ENCODE data around the gene PTPN23. TPM values are rescaled to one million over a fixed set of nuclear protein-coding genes. Genes with fewer than 3 reads are reported as not detected.

The PTPN23 gene
- total and polyA plus RNA-seq, 2 donors = 12.4 to 21.4 TPM

DNA sequence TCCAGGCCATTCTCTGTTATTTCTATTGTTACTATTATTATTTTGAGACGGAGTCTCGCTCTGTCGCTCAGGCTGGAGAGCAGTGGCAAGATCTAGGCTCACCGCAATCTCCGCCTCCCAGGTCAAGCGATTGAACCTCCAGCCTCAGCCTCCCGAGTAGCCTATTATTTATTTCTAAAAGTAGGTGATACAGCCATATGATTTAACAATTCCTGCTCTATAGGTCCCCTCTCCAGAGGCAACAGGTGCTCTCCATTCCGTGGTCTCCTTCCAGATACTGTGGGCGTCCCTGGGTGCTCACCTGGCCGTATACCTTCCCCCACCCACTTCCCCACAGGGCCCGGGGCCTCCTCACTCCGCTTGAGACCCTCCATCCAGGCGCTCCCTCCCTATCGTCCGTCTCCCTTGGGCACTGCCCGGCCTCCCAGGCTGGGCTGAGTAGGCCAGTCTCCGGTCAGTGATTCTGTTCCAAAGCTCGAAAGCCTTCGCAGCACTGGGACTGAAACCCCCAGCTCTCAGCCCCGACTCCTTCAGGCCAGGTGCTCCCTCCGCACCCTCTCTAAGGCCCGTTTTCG lies 708 bp upstream of the PTPN23 start:
- H3K4me1 ChIP-seq (ENCODE audit: insufficient read depth) = peaks cover 1% of the 10 kb centered on the region
- peak overlapping the region; percentile 68 for H3K27ac ChIP-seq (ENCODE audit: low read depth)
- 11% methylated on average over 23 of the region's 23 CpGs for WGBS
- H3K4me3 ChIP-seq (ENCODE audit: low read depth, low read length) = peak overlapping the region; percentile 85
- H3K36me3 ChIP-seq (ENCODE audit: insufficient read depth) = no peaks in the 10 kb centered on the region
- DNase-seq (ENCODE audit: extremely low spot score) = peak; percentile 15

DNA sequence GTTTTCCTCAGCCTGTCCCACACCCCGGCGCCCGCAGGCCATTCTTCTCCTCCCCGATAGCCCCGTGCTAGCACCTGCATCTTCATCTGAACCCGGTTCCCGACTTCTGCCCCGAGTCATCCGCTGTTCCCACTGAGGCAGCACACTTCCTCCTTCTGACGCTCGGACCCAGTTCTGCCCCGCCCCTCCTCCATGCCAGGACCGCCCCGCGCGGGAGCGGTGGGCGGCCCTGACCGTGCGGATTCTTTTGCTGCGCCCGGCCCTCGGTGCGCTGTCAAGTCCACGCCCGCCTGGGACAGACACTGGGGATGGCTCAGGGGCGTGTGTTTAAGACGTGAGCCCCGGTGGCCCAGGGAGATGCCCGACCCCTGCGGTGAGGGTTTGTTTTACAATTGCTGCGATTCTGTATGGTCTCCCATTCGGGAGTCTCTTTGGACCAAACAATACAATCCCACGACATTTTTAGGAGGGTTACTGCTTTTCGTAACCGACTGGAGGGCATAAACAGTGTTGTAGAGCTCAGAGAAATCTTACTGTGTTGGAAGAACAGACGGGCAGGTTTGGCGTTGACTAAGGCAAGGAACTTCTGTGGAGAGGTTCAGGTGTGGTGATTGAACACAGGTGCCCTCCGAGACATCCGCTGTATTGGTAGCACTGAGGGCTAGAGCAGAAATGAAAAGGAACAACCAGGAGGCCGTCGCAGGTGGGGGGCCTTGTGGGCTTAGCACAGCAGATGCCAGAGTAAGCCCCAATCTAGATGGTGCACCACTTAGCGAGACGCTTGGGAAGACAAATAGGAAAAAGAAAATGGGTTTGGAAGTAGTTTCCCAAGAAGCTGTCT lies 716 bp downstream of the PTPN23 start:
- 5% methylated on average over 44 of the region's 44 CpGs for WGBS
- Histone ChIP-seq H3K4me1 (ENCODE audit: insufficient read depth) (peaks cover 1% of the 10 kb centered on the region), H3K27ac (ENCODE audit: low read depth) (peak overlapping the region; percentile 93), H3K4me3 (ENCODE audit: low read depth, low read length) (peak overlapping the region; percentile 85), H3K36me3 (ENCODE audit: insufficient read depth) (no peaks in the 10 kb centered on the region)
- peak; percentile 64 for DNase-seq (ENCODE audit: extremely low spot score)

DNA sequence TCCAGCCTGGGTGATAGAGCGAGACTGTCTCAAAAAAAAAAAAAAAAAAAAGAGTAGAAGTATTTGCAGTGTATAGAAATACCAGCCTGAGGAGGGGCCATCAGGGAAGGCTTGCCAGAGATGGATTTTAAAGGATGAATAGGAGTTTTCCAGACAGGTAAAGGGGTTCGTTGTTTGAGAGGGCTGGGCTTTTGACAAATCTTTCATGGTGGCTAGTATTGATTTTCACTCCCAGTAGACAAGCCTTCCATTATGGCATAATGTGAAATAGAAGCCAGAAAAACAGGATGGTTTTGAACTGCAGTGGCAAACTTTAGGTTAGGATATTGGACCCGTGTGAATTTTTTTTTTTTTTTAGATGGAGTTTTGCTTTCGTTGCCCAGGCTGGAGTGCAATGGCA lies 3.6 kb downstream of the PTPN23 start:
- no peak overlapping the region for H3K27ac ChIP-seq (ENCODE audit: low read depth)
- no peaks in the 10 kb centered on the region for H3K36me3 ChIP-seq (ENCODE audit: insufficient read depth)
- DNase-seq (ENCODE audit: extremely low spot score) = no peak
- no peak overlapping the region for H3K4me3 ChIP-seq (ENCODE audit: low read depth, low read length)
- H3K4me1 ChIP-seq (ENCODE audit: insufficient read depth) = no peaks in the 10 kb centered on the region
- WGBS = 88% methylated on average over 4 of the region's 4 CpGs

DNA sequence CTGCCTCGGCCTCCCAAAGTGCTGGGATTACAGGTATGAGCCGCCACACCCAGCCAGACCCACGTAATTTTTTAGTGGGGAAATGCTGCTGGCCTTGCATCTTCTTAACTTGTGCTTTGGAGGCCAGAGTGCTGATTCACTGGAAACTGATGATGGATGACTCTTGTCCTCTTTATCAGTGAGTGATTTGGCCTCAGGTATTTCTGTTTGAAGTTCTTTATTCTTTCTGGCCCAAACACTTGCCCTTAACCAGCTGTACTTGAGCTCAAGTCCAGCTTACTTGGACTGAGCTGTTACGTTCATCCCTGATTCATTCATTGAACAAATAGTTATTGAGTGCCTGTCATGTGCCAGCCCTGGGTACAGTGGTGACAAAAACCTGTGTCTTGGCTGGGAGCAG lies 4.2 kb downstream of the PTPN23 start:
- 87% methylated on average over 4 of the region's 4 CpGs for WGBS
- Histone ChIP-seq H3K27ac (ENCODE audit: low read depth) (no peak overlapping the region), H3K36me3 (ENCODE audit: insufficient read depth) (no peaks in the 10 kb centered on the region), H3K4me3 (ENCODE audit: low read depth, low read length) (no peak overlapping the region), H3K4me1 (ENCODE audit: insufficient read depth) (no peaks in the 10 kb centered on the region)
- no peak for DNase-seq (ENCODE audit: extremely low spot score)

DNA sequence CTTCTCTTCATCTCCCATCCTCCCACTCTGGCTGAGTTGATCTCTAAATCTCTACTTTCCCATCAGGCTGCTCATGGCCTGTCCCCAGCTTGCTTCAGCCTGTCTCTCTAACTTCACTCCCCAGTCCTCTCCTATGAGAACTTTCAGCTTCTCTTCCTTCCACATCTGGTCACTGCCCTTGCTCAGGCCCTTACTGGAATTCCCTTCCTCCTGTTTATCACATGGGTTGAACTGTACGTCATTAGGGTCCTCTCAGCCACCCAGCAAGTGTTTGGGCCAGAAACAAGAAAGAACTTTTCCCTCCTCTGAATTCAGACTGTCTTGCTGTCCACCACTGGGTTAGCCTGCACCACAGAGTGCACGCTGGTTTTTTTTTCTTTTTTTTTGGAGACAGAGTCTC lies 5.0 kb downstream of the PTPN23 start:
- no peak for DNase-seq (ENCODE audit: extremely low spot score)
- 76% methylated on average over 2 of the region's 2 CpGs for WGBS
- no peaks in the 10 kb centered on the region for H3K36me3 ChIP-seq (ENCODE audit: insufficient read depth)
- H3K4me3 ChIP-seq (ENCODE audit: low read depth, low read length) = no peak overlapping the region
- no peak overlapping the region for H3K27ac ChIP-seq (ENCODE audit: low read depth)
- H3K4me1 ChIP-seq (ENCODE audit: insufficient read depth) = no peaks in the 10 kb centered on the region

DNA sequence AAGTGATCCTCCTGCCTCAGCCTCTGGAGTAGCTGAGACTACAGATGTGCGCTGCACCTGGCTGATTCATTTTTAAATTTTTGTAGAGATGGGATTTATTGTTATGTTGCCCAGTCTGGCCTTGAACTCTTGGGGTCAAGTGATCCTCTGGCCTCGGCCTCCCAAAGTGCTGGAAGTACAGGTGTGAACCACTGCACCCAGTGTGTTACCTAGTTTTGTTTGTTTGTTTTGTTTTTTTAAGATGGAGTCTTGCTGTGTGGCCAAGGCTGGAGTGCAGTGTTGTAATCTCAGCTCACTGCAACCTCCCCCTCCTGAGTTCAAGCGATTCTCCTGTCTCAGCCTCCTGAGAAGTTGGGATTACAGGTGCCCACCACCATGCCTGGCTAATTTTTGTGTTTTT lies 12.1 kb downstream of the PTPN23 start:
- no peak for DNase-seq (ENCODE audit: extremely low spot score)
- no peak overlapping the region for H3K27ac ChIP-seq (ENCODE audit: low read depth)
- H3K4me3 ChIP-seq (ENCODE audit: low read depth, low read length) = no peak overlapping the region
- peaks cover 3% of the 10 kb centered on the region for H3K4me1 ChIP-seq (ENCODE audit: insufficient read depth)
- WGBS = 98% methylated on average over 3 of the region's 3 CpGs
- H3K36me3 ChIP-seq (ENCODE audit: insufficient read depth) = no peaks in the 10 kb centered on the region

DNA sequence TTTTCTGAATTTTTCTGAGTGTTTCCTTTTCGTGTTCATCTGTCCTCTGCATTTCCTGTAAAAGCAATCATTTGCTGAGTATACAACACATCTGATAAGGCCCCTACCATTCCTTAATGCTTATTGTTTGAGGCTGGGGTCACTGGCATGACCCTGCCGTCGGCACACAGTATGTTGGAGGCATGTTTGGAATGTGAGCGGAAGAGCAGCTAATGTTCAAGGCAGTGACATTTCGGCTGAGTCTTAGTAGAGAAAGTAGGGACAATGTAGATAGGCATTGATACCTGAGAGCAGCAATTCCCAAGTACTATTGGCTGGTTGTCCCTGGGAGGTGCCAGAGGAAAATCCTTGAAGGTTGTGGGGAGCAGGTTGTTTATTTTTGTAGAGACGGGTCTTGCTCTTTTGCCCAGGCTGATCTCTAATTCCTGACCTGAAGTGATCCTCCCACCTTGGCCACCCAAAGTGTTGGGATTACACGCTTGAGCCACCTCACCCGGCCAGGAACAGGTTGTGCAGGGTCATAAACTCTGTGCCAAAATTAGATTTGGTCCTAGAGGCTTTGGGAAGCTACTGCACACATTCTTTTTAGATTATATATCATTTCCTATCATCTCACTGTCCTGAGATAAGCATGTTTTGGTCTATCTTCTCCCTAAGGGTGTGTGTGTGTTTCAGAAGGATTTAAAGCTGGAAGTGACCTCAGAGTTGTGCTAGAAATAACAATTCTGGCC lies 13.5 kb downstream of the PTPN23 start:
- WGBS = 36% methylated on average over 8 of the region's 8 CpGs
- Histone ChIP-seq H3K27ac (ENCODE audit: low read depth) (no peak overlapping the region), H3K36me3 (ENCODE audit: insufficient read depth) (no peaks in the 10 kb centered on the region), H3K4me1 (ENCODE audit: insufficient read depth) (peaks cover 3% of the 10 kb centered on the region), H3K4me3 (ENCODE audit: low read depth, low read length) (no peak overlapping the region)
- DNase-seq (ENCODE audit: extremely low spot score) = no peak

DNA sequence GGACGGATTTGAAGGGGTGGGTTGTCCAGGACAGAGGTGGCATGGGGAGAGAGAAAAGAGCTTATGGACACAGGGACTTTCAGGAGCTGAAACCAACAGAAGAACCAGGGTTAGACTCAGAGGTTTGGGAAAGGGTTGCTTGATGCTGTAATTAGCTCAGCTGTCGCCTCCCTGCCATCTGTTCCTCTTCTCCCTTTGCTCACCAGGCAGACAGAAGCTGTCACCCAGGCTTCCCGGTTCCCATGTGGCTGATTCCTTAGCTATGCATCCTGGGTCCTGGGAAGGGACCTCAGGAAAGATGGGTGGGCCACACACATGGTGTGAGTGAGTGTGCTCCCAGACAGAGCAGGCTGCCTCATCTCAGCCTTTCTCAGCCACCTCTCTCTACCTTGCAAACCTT lies 14.1 kb downstream of the PTPN23 start:
- WGBS = 34% methylated on average over 3 of the region's 3 CpGs
- Histone ChIP-seq H3K4me1 (ENCODE audit: insufficient read depth) (peaks cover 3% of the 10 kb centered on the region), H3K36me3 (ENCODE audit: insufficient read depth) (no peaks in the 10 kb centered on the region), H3K4me3 (ENCODE audit: low read depth, low read length) (no peak overlapping the region), H3K27ac (ENCODE audit: low read depth) (no peak overlapping the region)
- DNase-seq (ENCODE audit: extremely low spot score) = no peak

DNA sequence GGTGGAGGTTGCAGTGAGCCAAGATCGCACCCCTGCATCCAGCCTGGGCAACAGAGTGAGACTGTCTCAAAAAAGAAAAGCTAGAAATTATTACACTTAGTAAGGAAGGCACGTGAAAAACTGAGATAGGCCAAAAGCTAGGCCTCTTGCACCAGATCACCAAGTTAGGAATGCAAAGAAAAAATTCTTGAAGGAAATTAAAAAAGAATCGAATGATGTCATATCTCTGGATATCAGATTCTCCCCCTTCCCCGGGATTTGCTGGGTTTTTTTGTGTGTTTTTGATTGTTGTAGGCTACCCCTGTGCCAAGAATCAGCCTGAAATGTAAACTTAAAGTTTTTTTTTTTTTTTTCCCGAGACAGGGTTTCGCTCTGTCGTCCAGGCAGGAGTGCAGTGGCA lies 17.4 kb downstream of the PTPN23 start:
- Histone ChIP-seq H3K36me3 (ENCODE audit: insufficient read depth) (no peaks in the 10 kb centered on the region), H3K4me1 (ENCODE audit: insufficient read depth) (peaks cover 3% of the 10 kb centered on the region), H3K27ac (ENCODE audit: low read depth) (no peak overlapping the region), H3K4me3 (ENCODE audit: low read depth, low read length) (no peak overlapping the region)
- 43% methylated on average over 7 of the region's 7 CpGs for WGBS
- DNase-seq (ENCODE audit: extremely low spot score) = no peak

DNA sequence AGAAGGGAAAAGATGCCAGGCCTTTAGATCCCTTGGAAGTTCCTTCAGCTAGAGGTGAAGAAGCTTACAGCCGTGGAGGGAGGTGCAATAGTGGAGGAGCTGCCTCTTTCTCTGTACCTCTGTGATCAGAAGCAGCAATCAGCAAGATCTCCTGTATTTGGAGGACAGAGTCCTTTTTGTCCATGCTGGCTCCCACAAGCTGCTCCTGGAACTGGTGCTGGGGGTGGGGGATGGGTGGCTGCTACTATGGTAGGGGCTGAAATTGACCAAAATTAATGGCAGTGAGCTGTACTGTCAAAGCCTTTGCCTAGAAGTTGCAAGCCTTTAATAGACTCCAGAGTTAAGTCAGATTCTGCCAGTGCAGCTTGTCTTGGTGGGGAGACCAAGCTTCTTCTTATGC lies 18.2 kb downstream of the PTPN23 start:
- WGBS = 73% methylated on average over 1 of the region's 1 CpG
- Histone ChIP-seq H3K36me3 (ENCODE audit: insufficient read depth) (no peaks in the 10 kb centered on the region), H3K4me3 (ENCODE audit: low read depth, low read length) (no peak overlapping the region)

DNA sequence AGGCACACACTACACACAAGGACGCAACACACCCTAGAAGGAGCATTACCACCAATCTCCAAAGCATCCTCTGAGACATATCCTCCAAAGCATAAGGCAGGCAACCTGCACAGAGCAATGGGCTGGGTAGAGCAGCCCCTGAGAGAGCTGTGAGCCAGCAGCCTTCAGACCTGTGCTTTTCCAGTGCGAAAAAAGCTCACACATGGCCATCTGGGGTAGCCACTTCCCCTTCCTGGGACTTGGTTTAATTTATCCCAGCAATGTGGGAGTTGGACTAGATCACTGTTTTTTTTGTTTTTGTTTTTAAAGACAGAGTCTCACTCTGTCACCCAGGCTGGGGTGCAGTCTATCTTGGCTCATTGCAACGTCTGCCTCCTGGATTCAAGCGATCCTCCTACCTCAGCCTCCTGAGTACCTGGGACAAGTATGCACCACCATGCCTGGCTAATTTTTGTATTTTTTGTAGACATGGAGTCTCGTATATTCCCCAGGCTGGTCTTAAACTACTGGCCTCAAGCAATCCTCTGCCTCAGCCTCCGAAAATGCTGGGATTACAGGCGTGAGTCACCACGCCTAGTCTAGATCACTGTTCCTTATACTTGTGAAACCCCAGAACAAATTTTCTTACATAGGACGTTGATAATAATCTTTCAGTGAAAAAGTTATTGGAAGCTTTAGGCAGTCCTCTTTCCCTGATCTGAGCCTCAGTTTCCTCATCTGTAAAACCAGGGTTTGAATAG lies 18.9 kb downstream of the PTPN23 start:
- Histone ChIP-seq H3K36me3 (ENCODE audit: insufficient read depth) (no peaks in the 10 kb centered on the region), H3K27ac (ENCODE audit: low read depth) (no peak overlapping the region), H3K4me1 (ENCODE audit: insufficient read depth) (peaks cover under 1% of the 10 kb centered on the region), H3K4me3 (ENCODE audit: low read depth, low read length) (no peak overlapping the region)
- DNase-seq (ENCODE audit: extremely low spot score) = no peak
- WGBS = 87% methylated on average over 9 of the region's 9 CpGs

More for the DNA sequence above, 18.2 kb downstream of the PTPN23 start:
- peaks cover 2% of the 10 kb centered on the region for H3K4me1 ChIP-seq (ENCODE audit: insufficient read depth)
- no peak overlapping the region for H3K27ac ChIP-seq (ENCODE audit: low read depth)
- no peak for DNase-seq (ENCODE audit: extremely low spot score)

DNA sequence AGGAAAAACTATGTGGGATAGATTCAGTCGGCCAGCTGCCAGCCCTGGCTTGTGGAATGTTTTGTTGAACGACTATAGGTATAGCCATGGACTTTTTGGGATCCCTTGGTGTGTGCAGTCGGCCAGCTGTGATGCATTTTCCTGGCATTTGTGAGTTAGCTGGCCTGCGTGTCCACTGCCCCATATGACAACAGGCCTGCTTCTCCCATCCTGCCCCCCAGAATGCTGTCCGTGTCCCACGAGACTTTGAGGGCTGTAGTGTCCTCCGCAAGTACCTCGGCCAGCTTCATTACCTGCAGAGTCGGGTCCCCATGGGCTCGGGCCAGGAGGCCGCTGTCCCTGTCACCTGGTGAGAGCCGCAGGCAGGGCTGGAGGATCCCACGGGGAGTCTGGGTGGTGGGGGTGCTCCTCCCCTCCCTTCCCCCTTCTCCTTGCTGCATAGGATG lies 23.6 kb downstream of the PTPN23 start:
- H3K36me3 ChIP-seq (ENCODE audit: insufficient read depth) = peaks cover 9% of the 10 kb centered on the region
- no peak overlapping the region for H3K4me3 ChIP-seq (ENCODE audit: low read depth, low read length)
- no peaks in the 10 kb centered on the region for H3K4me1 ChIP-seq (ENCODE audit: insufficient read depth)
- DNase-seq (ENCODE audit: extremely low spot score) = no peak
- 69% methylated on average over 13 of the region's 13 CpGs for WGBS
- H3K27ac ChIP-seq (ENCODE audit: low read depth) = no peak overlapping the region

DNA sequence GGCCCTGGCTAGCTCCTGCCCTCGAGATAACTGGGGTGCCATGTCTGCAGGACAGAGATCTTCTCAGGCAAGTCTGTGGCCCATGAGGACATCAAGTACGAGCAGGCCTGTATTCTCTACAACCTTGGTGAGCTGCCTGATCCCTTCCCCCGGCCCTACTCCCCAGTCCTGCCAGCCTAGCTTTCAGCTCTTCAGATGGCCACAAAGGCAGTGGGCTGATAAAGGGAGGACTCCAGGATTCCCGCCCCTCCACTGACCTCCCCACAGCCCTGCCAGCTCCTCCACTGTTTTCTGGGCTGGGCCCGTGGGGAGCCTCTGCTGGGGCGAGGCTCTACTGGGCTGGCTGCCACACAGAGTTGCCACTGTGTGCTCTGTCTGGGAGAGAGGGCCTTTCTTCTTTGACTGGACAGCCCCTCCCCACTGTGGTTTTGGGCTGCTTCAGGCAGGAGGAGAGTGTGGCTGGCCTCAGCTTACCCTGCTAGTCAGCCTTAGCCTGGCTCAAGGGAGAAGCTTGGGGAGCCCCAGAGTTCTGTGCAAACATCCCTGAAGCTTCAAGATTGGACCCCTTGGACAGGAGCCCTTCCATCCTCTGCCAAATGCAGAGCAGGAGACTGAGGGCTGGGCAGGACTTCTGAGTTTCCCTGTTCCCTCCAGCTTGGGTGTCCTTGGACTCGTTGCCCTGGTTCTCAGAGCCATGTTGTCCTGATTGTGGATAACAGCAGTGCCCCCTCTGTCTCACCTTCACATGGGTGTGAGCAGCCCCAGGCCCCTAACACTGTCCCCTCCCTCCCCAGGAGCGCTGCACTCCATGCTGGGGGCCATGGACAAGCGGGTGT lies 24.4 kb downstream of the PTPN23 start:
- H3K27ac ChIP-seq (ENCODE audit: low read depth) = no peak overlapping the region
- H3K4me3 ChIP-seq (ENCODE audit: low read depth, low read length) = no peak overlapping the region
- WGBS = 44% methylated on average over 9 of the region's 9 CpGs
- DNase-seq (ENCODE audit: extremely low spot score) = no peak
- H3K4me1 ChIP-seq (ENCODE audit: insufficient read depth) = no peaks in the 10 kb centered on the region
- peaks cover 9% of the 10 kb centered on the region for H3K36me3 ChIP-seq (ENCODE audit: insufficient read depth)
